Adrenal gland (tissue), 5 donors: ENCODE data around the gene PTPRN2.

Source experiments
- CTCF ChIP-seq, 6 experiments: fragments of 450-650 bp in 4 of 6; fragments of 200-600 bp in 2 of 6; sonication (generic) in 1 of 6; IDR thresholded peaks; 1 replicate in 5 of 6; 2 replicates in 1 of 6; pipeline versions ENCODE4 v1.5.1 to v1.8.0; 2016 to 2021; ENCODE audit warnings: antibody characterized with exemption in 6 of 6, mild to moderate bottlenecking in 2 of 6, moderate library complexity in 1 of 6
- POLR2A ChIP-seq, 2 donors: fragments of 450-650 bp; IDR thresholded peaks; one replicate each; pipeline ENCODE4 v1.6.1; 2017; ENCODE audit warnings: antibody characterized with exemption in 2 of 2, mild to moderate bottlenecking in 2 of 2, moderate library complexity in 1 of 2
- donor health status: DM: no; HTN: no; CAD: no.

GRCh38 chr7:158054611-158055010, 533.0 kb downstream of the PTPRN2 start:
- TF ChIP-seq CTCF (IDR thresholded peaks at IDR 0.05) = no peak
- no peak for TF ChIP-seq POLR2A (IDR thresholded peaks at IDR 0.05)
